Activated CD8-positive, alpha-beta memory T cell treated with anti-CD3 and anti-CD28 coated beads for 4 hours (primary cell): ENCODE data around the gene CHST2.

Experiments
- DNase-seq, 2 donors: peaks; one replicate each; pipeline ENCODE4 v3.0.0-alpha.2; 2020; ENCODE audit warnings: low read depth in 2 of 2

The CHST2 gene

GRCh38 chr3:143099210-143099609 lies 20.4 kb upstream of the CHST2 start:
- DNase-seq: no peak

GRCh38 chr3:143099690-143100089 lies 19.9 kb upstream of the CHST2 start:
- DNase-seq: no peak

- DNase-seq: no peak
Observed at GRCh38 chr3:143100451-143100850, 19.1 kb upstream of the CHST2 start.

- no peak for DNase-seq
Observed at GRCh38 chr3:143101792-143102381, 17.7 kb upstream of the CHST2 start.

GRCh38 chr3:143103652-143104051 lies 15.9 kb upstream of the CHST2 start:
- DNase-seq: no peak

GRCh38 chr3:143105170-143105569 lies 14.4 kb upstream of the CHST2 start:
- no peak for DNase-seq

- no peak for DNase-seq
Observed at GRCh38 chr3:143109861-143110260, 9.7 kb upstream of the CHST2 start.

- no peak for DNase-seq
Observed at GRCh38 chr3:143110371-143110770, 9.2 kb upstream of the CHST2 start.

- no peak for DNase-seq
Observed at GRCh38 chr3:143118630-143119008, 952 bp upstream of the CHST2 start.

GRCh38 chr3:143119974-143120715 lies 574 bp downstream of the CHST2 start:
- no peak for DNase-seq

- DNase-seq: no peak
Observed at GRCh38 chr3:143120716-143121240, 1.2 kb downstream of the CHST2 start.

GRCh38 chr3:143121241-143122088 lies 1.9 kb downstream of the CHST2 start:
- peak; percentile 46 to 61 for DNase-seq

- no peak for DNase-seq
Observed at GRCh38 chr3:143122089-143122430, 2.5 kb downstream of the CHST2 start.

GRCh38 chr3:143122608-143123352 lies 3.2 kb downstream of the CHST2 start:
- DNase-seq: no peak

GRCh38 chr3:143123353-143123984 lies 3.9 kb downstream of the CHST2 start:
- no peak for DNase-seq

GRCh38 chr3:143124601-143125520 lies 5.3 kb downstream of the CHST2 start:
- DNase-seq: no peak

GRCh38 chr3:143127801-143128200 lies 8.2 kb downstream of the CHST2 start:
- DNase-seq: no peak

- no peak for DNase-seq
Observed at GRCh38 chr3:143128227-143128955, 8.8 kb downstream of the CHST2 start.

- DNase-seq: no peak
Observed at GRCh38 chr3:143132246-143132980, 12.8 kb downstream of the CHST2 start.
